Measurements from ENCODE around the gene POR.

The POR gene

DNA sequence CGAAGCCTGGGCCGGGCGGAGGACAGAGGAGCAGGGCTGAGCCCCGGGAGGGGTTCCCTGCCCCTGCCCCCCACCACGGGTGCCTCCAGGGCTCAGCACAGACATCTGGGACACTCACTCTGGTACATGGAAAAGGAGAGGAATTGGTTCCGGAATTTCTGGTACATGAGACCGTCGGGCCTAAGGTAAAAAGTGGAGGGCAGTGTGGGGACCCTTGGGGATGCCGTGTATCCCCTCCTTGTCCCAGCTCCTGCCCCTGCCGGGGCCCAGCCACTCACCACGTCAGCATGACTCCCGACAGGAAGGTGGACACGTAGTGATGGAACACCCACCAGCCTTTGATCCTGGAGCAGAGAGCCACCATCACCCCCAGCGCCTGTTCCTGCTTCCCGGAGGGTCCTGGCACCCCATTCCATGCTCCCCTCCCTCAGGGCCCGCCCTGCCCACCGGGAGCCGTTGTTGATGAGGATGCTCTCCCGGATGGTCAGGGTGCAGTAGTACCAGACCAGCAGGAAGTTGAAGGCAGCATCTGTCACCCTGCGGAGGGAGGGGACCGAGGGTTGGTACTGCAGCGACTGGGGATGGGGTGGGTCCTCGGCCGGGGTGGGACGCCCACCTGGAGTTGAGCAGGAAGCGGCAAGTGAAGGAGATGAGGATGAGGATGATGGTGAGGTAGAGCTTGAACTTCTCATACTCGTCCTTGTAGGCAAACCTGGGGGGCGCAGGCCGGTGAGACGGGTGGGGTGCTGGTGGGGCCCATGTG lies 73.0 kb downstream of the POR start:
- H3K4me1 Mint-ChIP-seq: peaks cover 4% of the 10 kb centered on the region
- CTCF ChIA-PET: no interaction called here
- H3K4me3 Mint-ChIP-seq: no peak overlapping the region
- DNase-seq: no peak
- peaks cover 10% of the 10 kb centered on the region for H3K36me3 Mint-ChIP-seq
- H3K27ac Mint-ChIP-seq: no peak overlapping the region
- peaks cover 12% of the 10 kb centered on the region for H3K27me3 Mint-ChIP-seq
- H3K9me3 Mint-ChIP-seq: no peaks in the 10 kb centered on the region

- DNase-seq: no peak
- Mint-ChIP-seq H3K4me3 (no peak overlapping the region), H3K9me3 (no peaks in the 10 kb centered on the region), H3K27me3 (peaks cover 20% of the 10 kb centered on the region), H3K36me3 (peaks cover 10% of the 10 kb centered on the region), H3K4me1 (peaks cover 11% of the 10 kb centered on the region), H3K27ac (no peak overlapping the region)
- CTCF ChIA-PET: no interaction called here
Observed at GRCh38 chr7:75988568-75989499, 73.9 kb downstream of the POR start.

DNA sequence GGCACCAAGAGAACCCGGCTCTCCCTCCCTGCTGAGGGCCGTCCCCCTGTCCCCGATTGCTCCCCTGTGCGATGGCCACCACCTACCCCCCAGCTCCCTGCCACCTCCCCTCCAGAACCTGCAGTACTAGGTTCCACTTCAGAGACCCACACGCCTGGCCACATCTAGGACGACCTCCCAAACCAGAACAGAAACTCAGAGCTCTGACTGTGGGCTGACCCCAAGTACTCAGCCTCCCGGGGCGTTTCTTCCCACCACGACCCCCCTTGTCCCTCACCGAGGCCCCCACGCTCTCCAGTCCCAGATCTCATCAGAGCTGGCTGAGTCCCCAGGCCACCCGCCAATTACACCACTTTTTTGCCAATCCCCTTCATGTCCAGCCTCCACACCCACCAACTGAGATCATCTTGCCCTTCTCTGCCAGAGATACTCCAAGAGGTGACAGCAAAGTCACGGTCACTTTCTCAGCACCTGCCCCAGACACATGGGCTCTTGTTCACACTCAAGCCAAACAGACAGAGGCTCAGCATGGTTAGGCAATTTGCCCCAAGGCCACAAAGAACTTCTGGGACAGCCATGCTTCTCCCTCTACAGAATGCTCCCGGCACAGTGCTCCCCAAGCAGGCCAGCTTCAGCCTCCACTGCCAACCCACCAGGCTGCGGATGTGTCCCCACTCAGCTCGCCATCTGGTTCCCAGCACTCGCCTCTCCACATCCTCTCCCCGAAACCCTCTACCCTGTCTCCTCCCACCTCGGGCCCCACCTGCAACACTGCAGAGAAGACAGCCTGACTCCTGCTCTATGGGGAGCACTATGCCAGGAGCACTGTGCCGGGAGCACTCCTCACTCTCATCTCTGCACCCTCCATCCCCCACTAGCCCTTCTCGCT lies 74.8 kb downstream of the POR start:
- Mint-ChIP-seq H3K4me1 (peaks cover 12% of the 10 kb centered on the region), H3K9me3 (no peaks in the 10 kb centered on the region), H3K27me3 (peaks cover 20% of the 10 kb centered on the region), H3K27ac (no peak overlapping the region), H3K36me3 (peaks cover 10% of the 10 kb centered on the region), H3K4me3 (no peak overlapping the region)
- no peak for DNase-seq
- CTCF ChIA-PET: interaction anchor here (1.3 kb wide), 1 partner anchor 324 kb away, joined by 3 read pairs; no protein-coding TSS in a partner anchor

DNA sequence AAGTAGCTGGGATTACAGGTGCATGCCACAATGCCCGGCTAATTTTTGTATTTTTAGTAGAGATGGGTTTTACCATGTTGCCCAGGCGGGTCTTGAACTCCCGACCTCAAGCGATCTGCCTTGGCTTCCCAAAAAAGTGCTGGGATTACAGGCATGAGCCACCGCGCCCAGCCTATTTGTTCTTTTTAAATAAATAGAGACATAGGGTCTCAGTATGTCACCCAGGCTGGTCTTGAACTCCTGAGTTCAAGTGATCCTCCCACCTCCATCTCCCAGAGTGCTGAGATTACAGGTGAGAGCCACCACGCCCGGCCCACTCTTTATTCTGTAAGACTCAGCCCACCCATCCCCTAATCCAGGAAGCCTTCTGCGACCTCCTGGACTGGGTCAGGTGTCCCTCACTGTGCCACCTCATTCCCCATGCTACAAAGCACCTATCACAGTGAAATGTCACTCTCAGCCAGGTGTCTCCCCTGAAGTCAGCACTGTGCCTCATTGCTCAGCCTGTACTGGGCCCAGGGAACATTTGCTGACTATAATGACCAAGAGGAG lies 76.7 kb downstream of the POR start:
- H3K4me3 Mint-ChIP-seq: no peak overlapping the region
- H3K4me1 Mint-ChIP-seq: peaks cover 18% of the 10 kb centered on the region
- H3K27me3 Mint-ChIP-seq: peaks cover 20% of the 10 kb centered on the region
- H3K9me3 Mint-ChIP-seq: no peaks in the 10 kb centered on the region
- DNase-seq: peak; percentile 19
- H3K27ac Mint-ChIP-seq: no peak overlapping the region
- CTCF ChIA-PET: interaction anchor here (1.3 to 2.2 kb wide), 2 partner anchors 29 to 322 kb away, joined by 3 to 8 read pairs; no protein-coding TSS in a partner anchor
- H3K36me3 Mint-ChIP-seq: peaks cover 16% of the 10 kb centered on the region

- DNase-seq: peak; percentile 18
- peaks cover 25% of the 10 kb centered on the region for H3K4me1 Mint-ChIP-seq
- H3K4me3 Mint-ChIP-seq: no peak overlapping the region
- no peak overlapping the region for H3K27ac Mint-ChIP-seq
- peaks cover 14% of the 10 kb centered on the region for H3K36me3 Mint-ChIP-seq
- CTCF ChIA-PET: interaction anchor here (2.2 kb wide), 1 partner anchor 28 kb away, joined by 8 read pairs; no protein-coding TSS in a partner anchor
- H3K27me3 Mint-ChIP-seq: peaks cover 20% of the 10 kb centered on the region
- no peaks in the 10 kb centered on the region for H3K9me3 Mint-ChIP-seq
Observed at GRCh38 chr7:75992083-75992755, 77.3 kb downstream of the POR start.

GRCh38 chr7:75993689-75994387 lies 78.9 kb downstream of the POR start:
- Mint-ChIP-seq H3K27ac (no peak overlapping the region), H3K4me1 (peaks cover 34% of the 10 kb centered on the region), H3K36me3 (peaks cover 15% of the 10 kb centered on the region), H3K27me3 (peaks cover 20% of the 10 kb centered on the region), H3K4me3 (peak overlapping the region; percentile 69), H3K9me3 (no peaks in the 10 kb centered on the region)
- no peak for DNase-seq
- CTCF ChIA-PET: interaction anchor here (2.2 kb wide), 1 partner anchor 26 kb away, joined by 8 read pairs; no protein-coding TSS in a partner anchor

DNA sequence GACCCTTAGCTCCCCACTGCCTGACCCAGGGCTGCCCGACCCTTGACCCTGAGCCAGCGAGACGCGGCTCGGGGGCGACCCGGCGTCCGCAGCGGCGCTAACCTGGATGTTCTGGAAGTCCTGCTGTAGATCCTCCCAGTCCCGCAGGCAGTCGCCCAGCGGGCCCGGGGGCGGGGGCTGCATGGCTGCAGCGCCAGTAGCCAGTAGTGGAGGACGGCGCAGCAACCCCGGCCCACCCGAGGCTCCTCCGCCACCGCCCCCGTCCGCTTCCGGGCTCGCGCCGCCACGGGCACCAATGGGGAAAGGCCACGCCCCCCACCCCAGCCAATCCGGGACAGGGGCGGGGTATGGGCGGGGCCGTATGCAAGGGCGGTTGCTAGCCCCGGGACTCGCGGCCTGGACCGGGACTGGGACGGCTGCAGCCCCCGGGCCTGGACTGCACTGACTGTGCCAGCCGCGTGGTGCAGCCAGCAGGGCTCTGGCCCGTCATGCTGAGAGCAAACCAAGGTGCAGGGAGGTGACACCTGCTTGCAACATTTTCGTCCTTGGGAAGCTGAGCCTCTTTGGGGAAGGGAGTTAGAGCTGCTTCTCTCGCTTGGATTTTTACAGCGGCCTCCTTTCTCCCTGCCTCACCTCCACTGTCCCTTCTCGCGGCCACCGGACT lies 79.6 kb downstream of the POR start, which contains the start of gene TMEM120A:
TMEM120A (minus strand) TSS at position 208 of the 664 bp plus-strand sequence; CDS start at position 183, 25 bp downstream.
- peak within 1 kb of the TSS; percentile 69 for H3K4me3 Mint-ChIP-seq
- peaks cover 18% of the 10 kb centered on the region for H3K36me3 Mint-ChIP-seq
- peak; percentile 97 for DNase-seq
- H3K4me1 Mint-ChIP-seq: peaks cover 34% of the 10 kb centered on the region
- CTCF ChIA-PET: no interaction called here
- no peaks in the 10 kb centered on the region for H3K9me3 Mint-ChIP-seq
- no peak within 1 kb of the TSS for H3K27ac Mint-ChIP-seq
- H3K27me3 Mint-ChIP-seq: peaks cover 19% of the 10 kb centered on the region

GRCh38 chr7:75995052-75995471 lies 80.1 kb downstream of the POR start:
- H3K36me3 Mint-ChIP-seq: peaks cover 18% of the 10 kb centered on the region
- no peak overlapping the region for H3K27ac Mint-ChIP-seq
- CTCF ChIA-PET: no interaction called here

GRCh38 chr7:75995996-75996395 lies 81.0 kb downstream of the POR start:
- peaks cover 32% of the 10 kb centered on the region for H3K4me1 Mint-ChIP-seq
- H3K27me3 Mint-ChIP-seq: peaks cover 10% of the 10 kb centered on the region
- CTCF ChIA-PET: interaction anchor here (0.9 to 1.4 kb wide), 2 partner anchors 24 to 129 kb away, joined by 3 to 4 read pairs; no protein-coding TSS in a partner anchor
- H3K9me3 Mint-ChIP-seq: no peaks in the 10 kb centered on the region
- peak overlapping the region; percentile 8 for H3K4me3 Mint-ChIP-seq
- H3K36me3 Mint-ChIP-seq: peaks cover 18% of the 10 kb centered on the region
- DNase-seq: peak; percentile 21
- no peak overlapping the region for H3K27ac Mint-ChIP-seq

More at GRCh38 chr7:75995052-75995471, 80.1 kb downstream of the POR start:
- Mint-ChIP-seq H3K9me3 (no peaks in the 10 kb centered on the region), H3K4me1 (peaks cover 32% of the 10 kb centered on the region), H3K4me3 (peak overlapping the region; percentile 69), H3K27me3 (peaks cover 14% of the 10 kb centered on the region)
- peak; percentile 20 for DNase-seq

DNA sequence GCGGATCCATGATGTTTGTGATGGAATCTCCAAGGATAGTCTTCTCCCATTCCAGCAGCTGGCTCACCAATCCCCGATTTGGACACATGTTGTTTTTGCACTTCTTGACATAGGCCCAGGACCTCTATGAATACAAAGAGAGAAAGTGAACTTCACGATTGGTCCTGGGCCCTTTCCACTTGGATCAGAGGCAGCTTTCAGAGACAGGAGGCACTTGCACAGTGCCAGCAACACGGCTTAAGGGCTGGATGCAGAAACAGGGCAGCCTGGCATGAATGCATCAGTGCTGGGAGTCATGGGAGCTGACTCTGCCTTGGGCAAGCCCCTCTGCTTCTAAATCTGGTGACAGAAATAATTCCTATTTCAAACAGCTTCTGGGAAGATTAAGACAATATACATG lies 81.5 kb downstream of the POR start:
- Mint-ChIP-seq H3K4me3 (no peak overlapping the region), H3K36me3 (peaks cover 18% of the 10 kb centered on the region), H3K27ac (no peak overlapping the region), H3K9me3 (no peaks in the 10 kb centered on the region), H3K27me3 (peaks cover 10% of the 10 kb centered on the region), H3K4me1 (peaks cover 32% of the 10 kb centered on the region)
- DNase-seq: peak; percentile 14
- CTCF ChIA-PET: interaction anchor here (0.9 to 1.4 kb wide), 2 partner anchors 24 to 130 kb away, joined by 3 to 4 read pairs; no protein-coding TSS in a partner anchor

- CTCF ChIA-PET: interaction anchor here (1.3 kb wide), 1 partner anchor 22 kb away, joined by 3 read pairs; no protein-coding TSS in a partner anchor
- Mint-ChIP-seq H3K27ac (no peak overlapping the region), H3K36me3 (peaks cover 25% of the 10 kb centered on the region), H3K9me3 (no peaks in the 10 kb centered on the region), H3K4me3 (no peak overlapping the region), H3K4me1 (peaks cover 30% of the 10 kb centered on the region), H3K27me3 (peaks cover 7% of the 10 kb centered on the region)
- no peak for DNase-seq
Observed at GRCh38 chr7:75998038-75998437, 83.1 kb downstream of the POR start.

DNA sequence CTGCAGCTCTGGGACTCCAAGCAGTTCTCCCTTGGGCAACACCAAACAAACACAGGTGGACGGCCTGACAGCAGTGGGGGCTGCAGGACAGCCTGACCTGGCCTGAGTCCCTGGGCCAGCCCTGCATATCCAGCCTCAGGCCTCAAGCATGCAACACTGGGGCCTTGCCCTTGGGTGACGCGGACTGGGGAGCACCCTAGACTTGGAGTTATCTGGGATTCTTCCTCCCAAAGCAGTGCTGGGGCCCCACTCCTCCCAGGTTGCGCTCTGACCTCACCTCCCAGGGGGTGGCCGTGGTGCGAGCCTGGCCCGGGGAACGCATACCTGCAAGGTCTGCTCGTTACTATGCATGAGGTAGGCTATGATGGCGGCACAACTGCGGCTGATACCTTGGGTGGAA lies 85.6 kb downstream of the POR start:
- H3K36me3 Mint-ChIP-seq: peaks cover 37% of the 10 kb centered on the region
- peak; percentile 16 for DNase-seq
- H3K27ac Mint-ChIP-seq: no peak overlapping the region
- peaks cover 20% of the 10 kb centered on the region for H3K4me1 Mint-ChIP-seq
- H3K9me3 Mint-ChIP-seq: no peaks in the 10 kb centered on the region
- no peaks in the 10 kb centered on the region for H3K27me3 Mint-ChIP-seq
- H3K4me3 Mint-ChIP-seq: no peak overlapping the region
- CTCF ChIA-PET: no interaction called here

Measured in activated naive CD4-positive, alpha-beta T cell treated with anti-CD3 and anti-CD28 coated beads, Interleukin-2, amount 10 ng/mL, durations not matched to agents 7 days and 5 days (primary cell).